NCI-H774 (cell line): ENCODE data around the gene MORN1.
"Not testable (repeated sequence)": the region's sequence is repeated elsewhere in the genome, so short reads cannot be mapped to it uniquely, and the experiment has no call there.

ENCODE experiments used
- DNase-seq: peaks from one replicate; lab custom pipeline; 2025; lab: John Stamatoyannopoulos, UW

MORN1 gene

DNA sequence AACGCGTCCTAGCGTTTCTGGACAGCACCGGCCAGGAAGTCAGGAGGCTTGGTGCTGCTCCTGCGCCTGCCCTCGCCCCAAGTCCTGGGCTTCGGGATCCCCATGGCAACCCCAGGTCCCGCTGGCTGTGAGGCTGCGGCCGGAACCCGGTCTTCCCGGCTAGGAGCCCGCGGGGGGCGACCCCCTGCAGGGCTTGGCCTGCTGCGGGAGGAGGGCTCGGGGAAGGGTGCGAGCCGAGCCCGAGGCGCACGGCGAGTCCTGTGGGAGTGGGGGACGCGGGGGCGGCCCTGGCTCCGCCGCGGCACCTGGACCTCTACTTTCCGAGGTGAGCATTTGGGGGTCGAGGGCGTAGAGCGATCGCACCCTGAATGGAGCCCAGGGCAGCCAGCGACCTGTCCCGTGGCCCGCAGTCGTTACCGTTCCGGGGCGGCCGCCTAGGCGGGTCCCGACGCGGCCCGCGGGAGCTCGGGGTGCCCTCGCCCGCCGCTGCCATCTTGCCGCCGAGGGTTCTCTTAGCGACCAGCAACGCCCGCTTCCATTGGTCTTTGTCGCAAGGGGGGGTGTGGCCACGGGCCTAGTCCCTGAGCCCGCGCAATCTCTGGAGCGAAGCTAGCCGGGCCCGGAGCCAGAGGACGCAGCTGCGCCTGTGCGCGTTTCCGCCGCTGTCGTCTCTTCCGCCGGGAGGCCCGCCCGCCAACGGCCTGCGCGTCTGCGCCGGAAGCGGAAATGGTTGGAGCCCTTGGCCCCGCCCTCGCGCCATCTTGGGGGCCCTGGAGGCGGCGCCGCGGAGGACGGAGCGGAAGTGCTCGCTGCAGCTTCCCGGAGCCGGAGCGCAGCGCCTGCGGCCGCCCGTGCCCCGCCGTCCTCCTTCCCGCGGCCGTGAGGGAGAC is at the start of gene MORN1, which contains the start of gene RER1:
Gene MORN1, minus strand, starts transcription at position 514 of the 890 bp plus-strand sequence. Its CDS starts 21 bp downstream, at position 493.
Gene RER1, plus strand, starts transcription at position 801 of the 890 bp plus-strand sequence. CDS start 3,950 bp downstream, outside the sequence.
- peak; percentile 93 for DNase-seq

DNA sequence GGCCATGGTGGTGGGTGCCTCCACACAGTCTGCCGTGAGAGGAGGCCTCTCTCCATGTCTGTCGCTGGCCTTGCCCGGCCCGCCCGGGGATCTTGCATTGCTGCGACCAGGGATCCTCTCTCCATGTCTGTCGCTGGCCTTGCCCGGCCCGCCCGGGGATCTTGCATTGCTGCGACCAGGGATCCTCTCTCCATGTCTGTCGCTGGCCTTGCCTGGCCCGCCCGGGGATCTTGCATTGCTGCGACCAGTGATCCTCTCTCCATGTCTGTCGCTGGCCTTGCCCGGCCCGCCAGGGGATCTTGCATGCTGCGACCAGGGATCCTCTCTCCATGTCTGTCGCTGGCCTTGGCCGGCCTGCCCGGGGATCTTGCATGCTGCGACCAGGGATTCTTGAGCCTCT is 49.0 kb upstream of the MORN1 start:
- DNase-seq, result not testable (repeated sequence)

DNA sequence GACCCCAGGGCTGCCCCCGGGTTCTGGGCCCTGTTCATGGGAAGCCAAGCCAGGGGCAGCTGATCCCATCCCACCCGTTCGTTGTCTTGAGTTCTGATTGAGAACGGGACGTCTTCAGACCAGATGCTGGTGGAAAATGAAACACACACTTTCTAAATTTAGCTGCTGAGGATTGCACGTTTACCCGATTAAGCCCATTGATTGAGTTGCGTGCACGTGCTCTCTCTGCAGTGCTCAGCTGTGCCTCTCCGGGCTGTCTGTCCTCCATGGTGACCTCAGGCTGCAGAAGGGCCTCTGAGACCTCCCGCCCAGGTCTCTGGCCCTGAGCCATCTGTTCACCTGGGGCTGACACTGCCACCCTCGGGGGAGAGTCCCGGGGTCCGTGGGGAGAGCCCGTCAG is 48.0 kb upstream of the MORN1 start:
- no peak for DNase-seq

DNA sequence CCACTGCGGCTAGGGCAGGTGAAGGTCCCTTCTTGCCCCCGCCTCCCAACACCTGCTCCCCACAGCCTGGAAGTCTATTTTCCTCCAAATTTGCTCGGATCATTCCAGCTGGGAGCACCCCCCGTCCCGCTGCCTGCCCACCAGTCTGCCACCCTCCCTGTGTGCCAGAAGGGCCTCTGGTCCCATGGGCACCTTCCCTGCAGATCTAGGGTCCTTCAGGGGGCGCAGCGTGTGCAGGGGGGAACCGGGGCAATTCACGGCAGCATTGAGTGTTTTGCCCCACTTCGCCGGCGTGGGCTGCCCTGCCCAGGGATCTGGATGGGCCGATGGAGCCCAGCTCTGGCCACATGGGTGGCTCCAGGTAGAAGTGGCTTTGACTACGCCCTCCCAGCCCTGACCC is 47.3 kb upstream of the MORN1 start:
- DNase-seq, result no peak

DNA sequence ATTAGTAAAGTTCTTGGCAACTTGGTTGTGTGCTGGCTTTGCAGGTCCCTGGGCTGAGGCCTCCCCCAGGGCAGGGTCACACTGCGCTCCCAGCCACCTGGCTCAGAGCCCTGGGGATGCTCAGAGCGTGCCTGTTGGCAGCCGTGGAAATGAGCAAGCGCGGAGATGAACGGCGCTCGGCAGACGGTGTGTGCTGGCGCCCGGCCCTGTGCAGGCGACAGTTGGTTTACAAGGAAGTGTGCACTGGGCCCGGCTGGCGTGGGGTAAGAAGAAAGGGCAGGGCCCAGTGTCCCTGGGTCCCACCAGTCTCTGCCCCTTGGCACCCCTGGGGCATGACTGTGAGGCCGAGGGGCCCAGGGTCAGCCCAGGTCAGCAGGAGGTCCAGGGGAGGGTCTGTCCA is 46.7 kb upstream of the MORN1 start:
- no peak for DNase-seq

DNA sequence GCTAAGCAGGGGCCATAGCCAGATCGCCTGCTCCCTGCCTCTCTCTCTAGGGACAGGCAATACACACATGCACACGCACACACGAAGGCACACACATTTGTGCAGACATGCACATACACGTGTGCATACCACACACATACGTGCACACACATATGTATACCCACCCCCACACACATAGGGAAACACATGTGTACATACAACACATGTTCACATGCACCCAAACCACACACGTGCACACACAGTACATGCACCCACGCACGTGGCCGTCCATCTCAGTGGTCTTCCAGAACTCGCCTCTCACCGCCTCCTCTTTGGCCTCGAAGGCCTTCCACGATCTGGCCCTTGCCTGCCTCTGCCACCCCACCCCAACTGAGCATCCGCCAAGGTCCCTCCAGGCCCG is 46.3 kb upstream of the MORN1 start:
- DNase-seq, result no peak

DNA sequence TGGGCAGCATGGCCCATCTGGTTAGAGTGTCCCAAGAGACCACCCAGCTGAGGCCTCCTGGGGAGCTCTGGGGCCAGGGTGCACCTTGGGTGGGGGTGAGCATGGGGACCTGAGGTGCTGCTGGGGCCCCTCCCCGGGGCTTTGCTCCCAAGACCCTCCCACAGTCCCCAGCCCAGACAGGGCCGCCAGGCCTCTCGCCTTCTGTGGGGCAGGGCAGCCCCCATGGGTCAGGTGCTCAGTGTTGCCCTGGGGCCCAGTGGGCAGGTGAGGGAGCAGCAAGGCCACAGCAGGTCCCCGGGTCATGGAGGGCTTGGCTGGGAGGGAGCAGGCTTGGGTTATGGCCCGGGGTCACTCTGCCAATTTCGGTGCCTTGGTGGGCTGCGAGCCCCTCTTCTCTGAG is 45.5 kb upstream of the MORN1 start:
- no peak for DNase-seq

DNA sequence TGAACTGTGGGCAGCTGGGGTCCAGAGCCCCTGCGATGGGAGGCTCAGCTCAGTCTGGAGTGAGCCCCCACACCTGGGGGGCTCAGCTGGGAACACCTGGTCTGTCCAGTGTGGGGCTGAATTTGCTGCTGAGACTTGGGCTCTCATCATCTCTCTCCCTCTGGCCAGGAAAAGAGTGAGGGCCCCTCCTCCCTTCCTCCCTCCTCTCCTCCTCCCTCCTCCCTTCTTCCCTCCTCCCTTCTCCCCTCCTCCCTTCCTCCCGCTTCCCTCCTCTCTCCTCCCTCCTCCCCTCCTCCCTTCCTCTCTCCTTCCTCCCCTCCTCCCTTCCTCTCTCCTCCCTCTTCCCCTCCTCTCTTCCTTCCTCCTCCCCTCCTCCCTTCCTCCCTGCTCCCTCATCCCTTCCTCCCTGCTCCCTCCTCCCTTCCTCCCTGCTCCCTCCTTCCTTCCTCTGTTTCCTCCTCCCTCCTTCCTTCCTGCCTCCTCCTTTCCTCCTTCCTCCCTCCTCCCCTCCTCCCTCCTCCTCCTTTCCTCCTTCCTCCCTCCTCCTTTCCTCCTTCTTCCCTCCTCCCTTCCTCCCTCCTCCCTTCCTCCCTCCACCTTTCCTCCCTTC is 44.5 kb upstream of the MORN1 start:
- no peak for DNase-seq

DNA sequence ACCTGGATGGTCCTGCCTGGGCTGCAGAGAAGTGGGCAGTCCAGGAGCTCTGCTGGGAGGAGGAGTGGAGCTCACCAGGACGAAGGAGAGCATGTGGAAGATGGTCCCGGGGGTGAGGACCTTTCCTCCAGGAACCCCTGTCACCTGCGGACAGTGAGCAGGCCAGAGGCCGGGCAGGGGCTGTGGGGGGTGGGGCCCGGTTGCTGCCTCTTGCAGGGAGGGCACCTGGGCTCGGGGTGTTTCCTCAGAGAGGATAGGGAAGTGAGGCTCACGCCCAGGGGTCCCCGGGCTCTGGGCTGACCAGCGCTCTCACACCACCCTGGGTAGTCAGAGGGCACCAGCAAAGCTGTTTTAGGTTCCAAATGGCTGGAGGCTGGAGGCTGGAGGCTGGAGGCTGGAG is 43.7 kb upstream of the MORN1 start:
- DNase-seq, result no peak

DNA sequence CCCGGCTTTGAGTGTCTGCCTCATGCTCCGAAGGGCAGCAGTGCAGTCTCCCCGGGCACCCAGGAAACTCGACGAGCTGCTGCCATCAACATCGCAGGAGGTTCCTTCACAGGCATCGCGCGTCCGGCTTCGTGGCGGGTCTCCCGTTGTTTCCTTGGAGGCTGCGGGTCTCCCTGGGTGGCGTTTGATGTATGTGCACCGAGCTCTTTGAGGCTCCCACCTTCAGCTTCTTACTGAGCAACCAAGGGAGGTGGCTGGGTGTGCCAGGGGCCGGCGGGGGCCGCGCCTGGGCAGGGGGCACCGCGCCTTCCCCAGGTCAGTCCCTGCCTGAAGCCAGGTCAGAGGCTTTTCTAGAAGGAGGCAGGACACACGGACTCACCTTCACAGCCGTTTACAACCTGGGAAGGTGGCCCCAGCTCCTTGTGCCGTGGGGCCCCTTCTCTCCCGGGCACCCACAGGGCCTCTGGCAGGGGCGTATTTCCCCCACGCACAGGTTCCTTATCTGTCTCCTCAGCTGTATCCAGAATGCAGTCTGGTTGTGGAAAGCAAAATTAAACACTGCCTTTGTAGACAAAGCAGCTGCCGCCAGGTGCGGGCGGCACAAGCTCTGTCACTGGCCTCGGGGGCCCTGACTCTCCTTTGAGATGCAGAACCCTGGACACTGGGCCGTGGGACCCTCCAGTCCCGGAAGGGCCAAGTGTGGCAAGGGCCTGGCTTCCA is 42.7 kb upstream of the MORN1 start:
- no peak for DNase-seq

DNA sequence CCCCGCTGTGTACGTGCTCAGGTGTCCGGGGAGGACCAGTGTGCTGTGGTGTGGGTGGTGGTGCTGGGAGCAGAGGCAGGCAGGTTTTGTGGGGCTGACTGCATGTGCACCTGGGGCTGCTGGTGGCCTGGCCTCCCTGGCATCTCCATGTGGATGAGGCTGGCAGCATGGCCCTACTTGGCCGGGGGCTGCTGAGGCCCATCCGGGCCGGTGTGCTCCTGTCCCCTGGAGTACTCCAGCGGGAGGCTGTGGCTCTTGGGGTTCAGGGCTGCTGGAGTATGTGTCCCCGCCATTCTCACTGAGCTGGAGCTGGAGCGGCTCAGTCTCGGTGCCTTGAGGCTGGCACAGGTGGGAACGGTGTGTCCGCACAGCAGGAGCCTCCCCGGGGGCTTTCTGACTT is 41.8 kb upstream of the MORN1 start:
- no peak for DNase-seq

DNA sequence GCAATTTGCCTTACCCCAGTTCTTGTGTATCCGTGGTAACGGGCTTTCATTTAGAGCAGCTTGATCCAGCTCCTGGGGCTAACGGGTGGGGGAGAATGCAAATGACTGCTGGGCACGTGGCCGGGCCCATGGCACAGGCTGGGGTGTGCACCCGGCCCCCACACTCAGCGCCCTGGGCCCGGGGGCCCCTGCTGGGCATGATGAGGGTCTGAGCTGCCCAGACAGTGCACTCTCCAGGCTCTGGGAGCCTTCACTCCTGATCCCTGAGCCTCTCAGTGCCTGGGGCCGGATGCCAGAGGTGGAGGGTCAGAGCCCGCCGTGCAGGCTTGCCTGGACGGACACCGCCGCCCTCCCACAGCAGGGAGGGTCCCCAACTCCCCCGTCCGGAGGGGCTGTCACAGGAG is 41.1 kb upstream of the MORN1 start:
- no peak for DNase-seq

DNA sequence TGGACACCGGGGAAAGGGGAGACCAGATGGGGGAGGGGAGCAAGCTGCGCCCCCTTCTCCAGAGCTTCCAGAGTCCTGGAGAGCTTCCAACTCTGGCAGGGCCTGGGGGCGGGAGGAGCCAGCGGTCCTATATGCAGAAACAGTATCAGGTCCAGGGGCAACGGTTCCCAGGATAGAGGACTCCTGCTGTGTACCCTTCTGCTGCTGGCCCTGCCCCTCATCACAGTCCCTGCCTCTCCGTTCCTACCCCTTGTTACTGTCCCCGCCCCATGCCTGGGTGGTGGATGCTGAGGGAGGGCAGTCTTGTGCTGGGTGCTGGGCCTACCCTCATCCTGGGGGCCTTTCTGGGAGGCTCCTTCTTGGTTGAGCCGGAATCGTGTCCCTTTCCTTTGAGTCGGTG is 40.2 kb upstream of the MORN1 start:
- no peak for DNase-seq

DNA sequence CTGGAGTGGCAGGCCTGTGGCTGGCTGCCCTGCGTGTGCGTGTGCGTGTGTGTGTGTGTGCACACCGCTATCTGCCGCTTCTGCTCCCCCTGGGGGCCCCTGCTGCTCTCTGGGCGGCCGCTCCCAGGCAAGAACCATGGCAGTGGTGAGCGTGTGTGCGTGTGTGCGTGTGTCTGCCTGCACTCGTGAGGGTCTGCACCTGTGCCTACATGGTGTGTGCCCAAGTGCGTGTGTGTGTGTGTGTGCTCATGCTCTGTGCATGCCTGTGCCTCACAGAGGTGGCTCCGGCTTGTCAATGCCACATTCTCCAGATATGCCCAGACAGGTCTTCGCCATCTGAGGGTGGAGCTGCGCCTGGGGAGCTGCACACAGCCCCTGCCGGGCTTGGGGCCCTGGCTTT is 39.7 kb upstream of the MORN1 start:
- no peak for DNase-seq

DNA sequence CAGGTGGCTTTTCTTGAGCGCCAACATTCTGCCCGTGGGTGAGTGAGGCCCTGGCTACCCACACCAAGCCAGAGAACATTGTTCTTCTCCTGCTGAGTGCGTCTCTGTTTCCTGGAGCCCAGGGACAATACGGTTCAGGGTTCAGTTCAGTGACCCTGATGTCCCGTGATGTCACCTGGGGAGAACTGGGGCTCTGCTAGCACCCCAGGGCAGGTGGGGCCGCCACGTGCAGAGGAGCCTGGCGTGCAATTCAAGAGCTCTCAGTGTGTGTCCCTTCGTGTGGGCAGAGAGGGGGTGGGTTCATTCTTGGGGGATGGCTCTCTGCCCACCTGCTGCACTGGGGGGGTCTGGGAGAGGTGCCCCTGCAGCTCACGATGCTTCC is 39.2 kb upstream of the MORN1 start:
- no peak for DNase-seq

DNA sequence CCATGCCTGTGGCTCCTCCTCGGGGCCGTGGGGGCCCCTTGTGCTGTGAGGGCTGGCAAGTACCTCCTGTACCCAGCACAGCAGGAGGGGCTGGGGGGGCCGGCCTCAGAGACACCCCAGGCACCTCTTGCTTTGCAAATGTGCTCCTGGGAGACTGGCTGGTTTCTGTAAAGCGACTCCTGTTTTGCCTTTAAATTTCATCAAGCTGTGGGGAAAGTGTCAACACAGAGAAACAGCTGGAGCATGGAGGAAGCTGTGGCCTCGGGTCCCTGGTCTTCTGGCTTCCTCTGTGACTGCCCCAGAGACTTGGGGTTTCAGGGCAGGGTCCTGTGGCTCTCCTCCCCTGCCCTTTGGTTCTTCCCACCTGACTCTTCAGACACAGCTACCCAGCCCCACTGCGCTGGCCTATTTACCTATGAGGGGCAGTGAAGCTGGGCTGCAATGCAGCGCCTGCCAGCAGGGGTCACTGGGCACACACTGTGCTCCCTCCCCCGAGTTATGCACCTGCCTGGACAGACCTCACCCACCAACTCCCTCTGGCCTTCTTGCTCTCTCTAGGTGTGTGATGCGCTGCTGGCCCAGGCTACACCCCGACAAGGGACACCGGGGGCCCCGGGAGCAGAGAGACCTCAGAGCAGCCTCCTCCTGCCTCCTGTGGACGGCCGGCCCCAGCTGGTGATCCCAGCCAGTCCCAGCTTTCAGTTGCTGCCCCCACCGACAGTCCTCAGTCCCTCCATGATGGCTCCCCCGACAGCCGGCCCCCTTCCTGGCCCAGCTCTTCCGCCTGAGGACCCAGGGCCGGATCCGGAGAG is 38.6 kb upstream of the MORN1 start:
- no peak for DNase-seq

DNA sequence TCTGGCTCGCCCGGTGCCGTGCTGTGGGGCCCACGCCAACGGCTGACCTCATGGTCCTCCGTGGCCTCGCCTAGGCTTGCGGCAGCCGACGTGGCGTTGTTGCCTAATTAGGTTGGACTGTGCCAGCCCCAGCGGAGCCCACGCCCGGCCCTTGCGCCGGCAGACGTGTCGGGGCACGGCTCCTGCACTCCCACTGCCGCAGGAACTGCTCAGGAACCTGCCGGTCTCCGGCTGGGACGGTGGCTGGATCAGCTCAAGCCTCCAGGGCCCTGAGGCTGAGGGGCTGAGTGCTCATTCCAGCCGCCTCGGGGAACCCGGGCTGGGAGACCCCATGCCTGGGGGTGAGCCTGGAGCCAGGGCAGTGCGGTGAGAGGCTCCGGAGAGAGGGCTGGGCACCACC is 37.1 kb upstream of the MORN1 start:
- DNase-seq, result no peak

DNA sequence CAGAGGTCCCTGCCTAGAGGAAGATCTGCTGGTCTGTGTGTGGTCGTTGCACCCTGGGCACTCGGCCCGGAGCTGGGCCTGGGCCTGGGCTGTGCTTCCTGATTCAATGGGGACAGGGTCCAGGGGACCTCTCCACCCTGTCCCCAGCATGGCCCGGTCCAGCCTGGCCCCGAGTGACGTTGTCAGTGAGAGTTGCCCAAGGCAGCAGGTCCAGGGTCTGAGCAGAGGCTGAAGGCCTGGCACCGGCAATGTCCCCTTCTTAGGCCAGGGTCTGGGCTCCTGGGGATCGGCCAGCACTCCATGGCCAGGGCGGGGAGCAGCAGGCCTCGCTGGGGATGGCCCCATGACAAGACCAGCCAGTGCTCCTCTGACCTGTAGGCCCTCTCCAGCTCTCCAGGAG is 36.6 kb upstream of the MORN1 start:
- DNase-seq, result no peak

DNA sequence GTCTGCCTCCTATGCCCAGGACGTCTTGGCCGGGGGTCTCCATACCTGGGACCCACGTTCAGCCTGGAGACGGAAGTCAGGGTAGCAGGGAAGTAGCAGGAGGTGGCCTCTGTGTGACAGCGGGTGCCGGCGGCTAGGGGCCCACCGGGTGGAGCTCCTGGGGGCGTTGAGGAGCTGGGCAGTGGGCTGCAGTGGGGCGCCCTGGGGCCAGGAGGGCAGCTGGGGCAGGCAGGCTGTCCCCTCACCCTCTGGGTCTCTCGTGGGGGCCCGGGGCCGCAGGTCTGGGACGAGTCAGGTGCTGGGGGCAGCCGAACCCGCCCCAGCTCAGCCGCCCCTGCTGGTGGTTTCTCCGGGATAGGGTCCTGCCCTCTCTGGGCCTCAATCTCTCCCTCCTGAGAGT is 35.7 kb upstream of the MORN1 start:
- no peak for DNase-seq

DNA sequence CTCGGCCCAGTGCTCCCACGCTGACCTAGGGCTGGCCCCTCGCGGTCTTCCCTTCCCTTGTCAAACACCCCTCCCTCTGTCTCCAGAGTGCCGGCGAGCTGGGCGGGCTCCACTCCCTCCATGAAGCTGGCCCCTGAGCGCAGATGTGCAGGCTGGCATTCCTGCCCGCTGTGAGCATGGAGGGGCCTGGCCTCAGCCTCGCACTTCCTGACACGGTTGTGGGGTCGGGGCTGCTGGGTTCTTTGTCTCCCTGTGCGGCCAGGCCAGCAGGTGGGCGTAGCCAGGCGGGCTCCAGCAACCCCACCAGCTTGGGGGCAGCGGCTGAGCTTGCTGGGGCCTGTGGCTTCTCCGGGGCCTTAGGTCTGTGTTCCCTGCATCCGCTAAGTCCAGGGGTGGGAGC is 35.2 kb upstream of the MORN1 start:
- DNase-seq, result no peak

DNA sequence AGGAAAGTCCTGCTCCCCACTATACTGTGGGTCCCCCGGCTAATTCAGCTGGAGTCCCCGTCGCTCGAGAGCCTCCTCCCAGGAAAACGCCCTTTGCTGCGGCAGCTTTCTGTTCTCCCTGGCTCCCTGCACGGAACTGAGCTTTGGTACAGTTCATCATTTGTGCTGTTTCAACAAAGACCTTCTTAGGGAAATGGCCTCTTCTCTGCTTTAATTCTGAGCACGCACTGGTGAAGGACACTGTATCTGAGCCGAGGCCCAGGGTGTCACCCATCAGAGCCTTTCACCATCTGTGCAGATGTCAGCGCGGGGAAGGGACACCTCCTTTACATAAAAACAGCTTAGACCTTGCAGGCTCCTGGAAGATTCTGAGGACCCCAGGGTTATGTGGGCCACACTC is 34.5 kb upstream of the MORN1 start:
- DNase-seq, result no peak

DNA sequence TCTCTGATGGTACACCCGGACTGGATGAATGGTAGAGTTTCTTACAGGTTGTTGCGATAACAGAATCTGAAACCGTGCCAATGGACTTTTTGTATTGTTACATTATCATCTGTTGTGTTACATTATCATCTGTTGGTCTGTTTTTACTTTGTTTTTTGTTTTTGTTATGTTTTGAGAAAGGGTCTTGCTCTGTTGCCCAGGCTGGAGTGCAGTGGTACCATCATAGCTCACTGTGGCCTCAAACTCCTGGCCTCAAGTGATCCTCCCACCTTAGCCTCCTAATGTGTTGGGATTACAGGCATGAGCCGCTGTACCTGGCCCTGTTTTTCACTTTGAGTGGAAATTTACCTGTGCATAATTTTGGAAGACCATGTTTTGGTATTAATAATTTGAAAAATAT is 31.2 kb upstream of the MORN1 start:
- no peak for DNase-seq
